Activated CD8-positive, alpha-beta T cell treated with anti-CD3 and anti-CD28 coated beads for 36 hours (primary cell): Measurements from ENCODE around the gene EVI5L. TPM values are rescaled to one million over a fixed set of nuclear protein-coding genes. Genes with fewer than 3 reads are reported as not detected.

Experiments
- ATAC-seq: fragments of 200-7000 bp; cut with Tn5 transposase; one replicate; pipeline ENCODE4 v1.10.0; 2021; ENCODE audit warnings: mild to moderate bottlenecking, moderate library complexity
- CTCF ChIA-PET: fragments of 350-600 bp; sonication (Branson Sonifier 250); formaldehyde crosslinking; loops from one replicate; lab custom pipeline; 2021; ENCODE audit warnings: antibody characterized with exemption; lab: Charles Lee
- POLR2A ChIA-PET: fragments of 350-600 bp; sonication (Branson Sonifier 250); formaldehyde crosslinking; loops from one replicate; lab custom pipeline; 2021; ENCODE audit warnings: antibody characterized with exemption; lab: Charles Lee
- DNase-seq: peaks from one replicate; pipeline ENCODE4 v3.0.0-alpha.2; 2020
- H3K27ac Mint-ChIP-seq: one replicate; pipeline ENCODE4 v1.8.0; 2021; ENCODE audit warnings: mild to moderate bottlenecking, mixed read lengths
- H3K27me3 Mint-ChIP-seq: one replicate; pipeline ENCODE4 v1.8.0; 2021; ENCODE audit warnings: mixed read lengths
- H3K36me3 Mint-ChIP-seq: one replicate; pipeline ENCODE4 v1.8.0; 2021; ENCODE audit warnings: low read depth, mixed read lengths
- H3K4me1 Mint-ChIP-seq: one replicate; pipeline ENCODE4 v1.8.0; 2021; ENCODE audit warnings: low read depth, mixed read lengths
- H3K4me3 Mint-ChIP-seq: one replicate; pipeline ENCODE4 v1.8.0; 2021; ENCODE audit warnings: mild to moderate bottlenecking, moderate library complexity, mixed read lengths
- H3K9me3 Mint-ChIP-seq: one replicate; pipeline ENCODE4 v1.8.0; 2021; ENCODE audit warnings: mixed read lengths
- CTCF ChIP-seq: fragments of 200-600 bp; IDR thresholded peaks from one replicate; pipeline ENCODE4 v1.8.0; 2022; ENCODE audit warnings: antibody characterized with exemption, mild to moderate bottlenecking
- intact Hi-C: fragments of 100-400 bp; cut with micrococcal nuclease; formaldehyde crosslinking; loops from one replicate; pipeline ENCODE4 v1.10.0; 2022
- total RNA-seq, 2 experiments: library from RNA; stranded (reverse); gene quantifications; one replicate each; pipeline ENCODE4 v1.2.3, GENCODE V29; 2021

The EVI5L gene
- total RNA-seq, 2 experiments from 2014 or later, result 3.4 to 3.9 TPM

- Mint-ChIP-seq H3K9me3 (no peaks in the 10 kb centered on the region), H3K36me3 (no peaks in the 10 kb centered on the region), H3K4me1 (peaks cover 32% of the 10 kb centered on the region), H3K4me3 (peak overlapping the region; percentile 39), H3K27me3 (peaks cover 25% of the 10 kb centered on the region), H3K27ac (no peak overlapping the region)
- intact Hi-C loops, result no loop called here
- DNase-seq, result no peak
- ATAC-seq, result no peak
- ChIA-PET POLR2A (interaction anchor here (1.7 kb wide), 1 partner anchor 70 kb away, joined by 6 read pairs; the partner anchor contains the start of gene TIMM44), CTCF (no interaction called here)
- TF ChIP-seq CTCF, result no peak
Observed at GRCh38 chr19:7873304-7874075, 43.5 kb downstream of the EVI5L start.

GRCh38 chr19:7874076-7874896 is 44.3 kb downstream of the EVI5L start, which contains the start of gene PRR36:
Gene PRR36, minus strand, starts transcription at chr19:7874390. Its CDS starts 701 bp downstream, at chr19:7873689.
- Mint-ChIP-seq H3K27ac (no peak within 1 kb of the TSS), H3K9me3 (no peaks in the 10 kb centered on the region), H3K4me3 (peak within 1 kb of the TSS; percentile 50), H3K27me3 (peaks cover 25% of the 10 kb centered on the region), H3K4me1 (peaks cover 28% of the 10 kb centered on the region), H3K36me3 (no peaks in the 10 kb centered on the region)
- peak; percentile 39 for DNase-seq
- intact Hi-C loops, result no loop called here
- ATAC-seq, result no peak
- no peak for TF ChIP-seq CTCF
- ChIA-PET CTCF (no interaction called here), POLR2A (interaction anchor here (1.0 kb wide), 1 partner anchor 10 kb away, joined by 3 read pairs; no protein-coding TSS in a partner anchor)

- peak overlapping the region; percentile 50 for H3K4me3 Mint-ChIP-seq
- CTCF ChIA-PET, result no interaction called here
Observed at GRCh38 chr19:7874897-7875273, 44.9 kb downstream of the EVI5L start.

GRCh38 chr19:7877249-7877836 is 47.3 kb downstream of the EVI5L start:
- Mint-ChIP-seq H3K27ac (no peak overlapping the region), H3K27me3 (peaks cover 13% of the 10 kb centered on the region), H3K4me1 (peaks cover 9% of the 10 kb centered on the region), H3K36me3 (no peaks in the 10 kb centered on the region), H3K4me3 (no peak overlapping the region), H3K9me3 (no peaks in the 10 kb centered on the region)
- ATAC-seq, result no peak
- ChIA-PET POLR2A (interaction anchor here (1.0 to 1.2 kb wide), 2 partner anchors 11 to 24 kb away, joined by 3 read pairs; partner anchors contain the start of gene LRRC8E), CTCF (interaction anchor here (1.1 to 1.7 kb wide), 2 partner anchors 27 to 196 kb away, joined by 3 to 4 read pairs; partner anchors contain the start of genes MAP2K7 and TRAPPC5)
- TF ChIP-seq CTCF, result no peak
- no peak for DNase-seq
- intact Hi-C loops, result no loop called here

More at GRCh38 chr19:7874897-7875273, 44.9 kb downstream of the EVI5L start:
- POLR2A ChIA-PET, result interaction anchor here (1.0 kb wide), 1 partner anchor 10 kb away, joined by 3 read pairs; no protein-coding TSS in a partner anchor
- intact Hi-C loops, result no loop called here
- H3K9me3 Mint-ChIP-seq, result no peaks in the 10 kb centered on the region
- peaks cover 28% of the 10 kb centered on the region for H3K4me1 Mint-ChIP-seq
- H3K27ac Mint-ChIP-seq, result no peak overlapping the region
- no peak for TF ChIP-seq CTCF
- ATAC-seq, result no peak
- no peaks in the 10 kb centered on the region for H3K36me3 Mint-ChIP-seq
- H3K27me3 Mint-ChIP-seq, result peaks cover 25% of the 10 kb centered on the region
- DNase-seq, result no peak
